HFF-Myc (cell line): ENCODE results near the gene SELENON.

Source experiments
- DNase-seq: peaks from one replicate; pipeline ENCODE4 v3.0.0-alpha.2; 2011; ENCODE audit warnings: low read depth; ENCODE audit errors: extremely low read depth
- H3K4me3 ChIP-seq: replicated peaks from 2 replicates; pipeline ENCODE4 v1.5.1; 2011; ENCODE audit warnings: low read depth, mild to moderate bottlenecking, control low read depth, low read length
- TF ChIP-seq, protein P1 (sequence below): IDR thresholded peaks from 2 replicates; pipeline ENCODE4 v1.5.1; 2012; ENCODE audit warnings: mild to moderate bottlenecking, low read depth, low read length, control low read depth; ENCODE audit errors: missing control alignments

Gene SELENON

DNA sequence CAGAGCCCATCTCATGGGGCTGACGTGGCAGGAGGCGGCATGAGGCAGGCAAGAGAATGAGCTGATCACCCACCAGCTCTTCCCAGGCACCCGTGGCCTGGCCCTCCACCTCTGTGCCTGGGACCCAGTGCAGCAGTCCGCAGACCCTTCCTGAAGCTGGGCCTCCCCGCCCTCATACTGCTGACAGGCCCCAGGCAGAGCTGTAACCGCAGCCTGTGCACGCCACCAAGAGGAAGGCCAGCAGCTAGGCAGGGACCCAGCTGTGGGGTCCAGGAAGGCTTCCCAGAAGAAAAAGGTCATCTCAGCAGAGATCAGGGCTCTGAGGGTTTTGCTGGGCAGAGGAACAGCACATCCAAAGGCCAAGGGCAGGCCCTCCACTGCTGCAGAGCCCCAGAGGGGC is 9.9 kb downstream of the SELENON start:
- TF ChIP-seq, protein P1, sequence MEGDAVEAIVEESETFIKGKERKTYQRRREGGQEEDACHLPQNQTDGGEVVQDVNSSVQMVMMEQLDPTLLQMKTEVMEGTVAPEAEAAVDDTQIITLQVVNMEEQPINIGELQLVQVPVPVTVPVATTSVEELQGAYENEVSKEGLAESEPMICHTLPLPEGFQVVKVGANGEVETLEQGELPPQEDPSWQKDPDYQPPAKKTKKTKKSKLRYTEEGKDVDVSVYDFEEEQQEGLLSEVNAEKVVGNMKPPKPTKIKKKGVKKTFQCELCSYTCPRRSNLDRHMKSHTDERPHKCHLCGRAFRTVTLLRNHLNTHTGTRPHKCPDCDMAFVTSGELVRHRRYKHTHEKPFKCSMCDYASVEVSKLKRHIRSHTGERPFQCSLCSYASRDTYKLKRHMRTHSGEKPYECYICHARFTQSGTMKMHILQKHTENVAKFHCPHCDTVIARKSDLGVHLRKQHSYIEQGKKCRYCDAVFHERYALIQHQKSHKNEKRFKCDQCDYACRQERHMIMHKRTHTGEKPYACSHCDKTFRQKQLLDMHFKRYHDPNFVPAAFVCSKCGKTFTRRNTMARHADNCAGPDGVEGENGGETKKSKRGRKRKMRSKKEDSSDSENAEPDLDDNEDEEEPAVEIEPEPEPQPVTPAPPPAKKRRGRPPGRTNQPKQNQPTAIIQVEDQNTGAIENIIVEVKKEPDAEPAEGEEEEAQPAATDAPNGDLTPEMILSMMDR: no peak
- H3K4me3 ChIP-seq: no peak overlapping the region
- no peak for DNase-seq

DNA sequence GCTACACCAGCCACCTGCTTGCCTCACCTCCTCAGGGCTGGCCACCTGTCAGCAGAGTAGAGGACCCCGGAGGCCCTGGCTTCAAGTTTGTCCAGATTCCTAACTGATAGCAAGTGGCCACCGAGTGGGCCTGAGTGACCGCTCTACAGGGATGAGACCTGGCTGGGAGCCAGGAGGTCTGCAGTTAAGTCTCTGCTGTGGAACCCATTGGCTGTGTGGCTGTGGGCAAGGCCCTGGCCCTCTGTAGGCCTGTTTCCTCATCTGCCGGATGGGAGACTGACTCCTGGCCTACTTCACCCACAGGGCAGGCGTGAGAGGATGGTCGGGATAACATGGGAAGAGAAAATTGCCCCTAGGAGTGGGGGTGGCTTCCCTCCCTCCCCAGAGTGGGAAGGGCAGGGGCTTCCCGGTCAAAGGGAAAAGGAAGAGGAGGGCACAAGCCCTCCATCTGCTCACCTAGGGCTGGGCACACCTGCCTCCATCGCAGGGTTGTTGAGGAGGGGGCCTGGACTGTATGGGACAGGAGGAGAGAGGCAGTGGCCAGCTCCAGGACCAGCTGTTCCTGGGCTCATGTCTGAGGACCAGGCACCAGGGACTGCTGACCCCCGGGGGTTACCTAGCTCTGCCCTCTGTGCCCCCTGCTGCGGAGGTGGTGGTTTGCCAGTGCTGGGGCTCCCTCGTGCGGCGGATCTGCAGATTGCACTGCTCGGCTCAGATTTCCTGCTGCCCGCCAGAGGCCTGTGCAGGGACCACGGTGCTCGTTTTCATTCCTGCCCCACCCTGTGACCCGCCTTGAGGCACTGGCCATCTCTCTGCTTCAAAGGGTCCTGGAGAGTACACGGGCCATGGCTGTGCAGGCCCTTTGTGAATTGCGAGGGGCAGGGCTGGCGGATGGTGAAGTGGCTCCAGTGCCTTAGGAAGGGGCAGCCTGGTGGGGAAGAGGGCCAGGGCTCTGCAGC is 10.6 kb downstream of the SELENON start:
- DNase-seq: no peak
- H3K4me3 ChIP-seq: no peak overlapping the region
- TF ChIP-seq, protein P1: peak; percentile 91

DNA sequence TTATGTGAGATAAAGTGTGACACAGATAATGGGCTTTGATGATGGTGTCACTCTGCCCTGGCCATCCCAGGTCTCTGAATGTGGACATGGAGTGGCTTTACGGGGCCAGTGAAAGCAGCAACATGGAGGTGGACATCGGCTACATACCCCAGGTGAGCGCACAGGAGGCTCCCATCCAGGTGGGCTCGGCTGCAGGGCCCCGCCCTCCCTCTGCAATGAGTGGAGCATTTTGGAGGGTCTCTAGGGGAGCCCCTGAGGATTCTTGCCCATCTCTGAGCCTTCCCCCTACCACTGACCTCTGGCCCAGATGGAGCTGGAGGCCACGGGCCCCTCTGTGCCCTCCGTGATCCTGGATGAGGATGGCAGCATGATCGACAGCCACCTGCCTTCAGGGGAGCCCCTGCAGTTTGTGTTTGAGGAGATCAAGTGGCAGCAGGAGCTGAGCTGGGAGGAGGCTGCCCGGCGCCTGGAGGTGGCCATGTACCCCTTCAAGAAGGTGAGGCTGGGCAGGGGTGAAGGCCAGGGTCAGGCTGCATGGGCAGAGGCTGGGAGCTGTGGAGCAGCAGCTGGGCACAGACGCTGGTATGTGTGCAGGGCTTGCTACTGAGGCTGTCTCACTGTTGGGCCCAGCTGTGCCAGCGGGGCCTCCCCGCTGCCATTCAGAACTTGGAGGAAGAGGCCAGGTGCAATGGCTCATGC is 11.5 kb downstream of the SELENON start:
- no peak overlapping the region for H3K4me3 ChIP-seq
- no peak for DNase-seq
- TF ChIP-seq, protein P1: no peak

DNA sequence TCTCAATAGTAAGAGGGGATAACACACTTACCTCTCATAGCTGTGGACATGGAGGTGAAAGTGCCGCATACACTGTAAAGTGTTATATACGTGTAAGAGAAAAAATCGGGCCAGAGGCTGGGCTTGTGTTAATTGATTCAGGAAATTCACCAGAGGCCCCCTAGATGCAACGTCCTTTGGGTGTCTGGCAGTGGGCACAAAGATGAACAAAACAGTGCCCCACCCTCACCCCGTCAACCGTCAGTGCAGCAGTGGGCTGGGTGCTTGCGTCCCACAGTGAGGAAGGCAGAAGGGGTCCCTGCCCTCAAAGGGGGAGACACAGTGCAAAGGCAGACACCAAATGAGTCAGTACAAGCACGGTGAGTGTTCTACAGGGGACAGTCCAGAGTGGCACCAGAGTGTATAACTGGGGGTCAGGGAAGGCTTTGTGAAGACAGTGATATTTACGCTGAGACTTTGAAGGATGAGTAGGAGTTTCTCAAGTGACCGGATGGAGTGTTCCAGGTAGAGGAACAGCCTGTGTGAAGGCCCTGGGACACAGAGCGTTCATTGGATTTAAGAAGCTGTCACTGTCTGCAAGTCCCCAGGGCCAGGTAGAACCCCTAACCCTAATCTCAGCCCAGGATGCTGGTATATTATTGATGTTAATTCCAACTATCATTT is 13.2 kb downstream of the SELENON start:
- DNase-seq: no peak
- TF ChIP-seq, protein P1: no peak
- no peak overlapping the region for H3K4me3 ChIP-seq

DNA sequence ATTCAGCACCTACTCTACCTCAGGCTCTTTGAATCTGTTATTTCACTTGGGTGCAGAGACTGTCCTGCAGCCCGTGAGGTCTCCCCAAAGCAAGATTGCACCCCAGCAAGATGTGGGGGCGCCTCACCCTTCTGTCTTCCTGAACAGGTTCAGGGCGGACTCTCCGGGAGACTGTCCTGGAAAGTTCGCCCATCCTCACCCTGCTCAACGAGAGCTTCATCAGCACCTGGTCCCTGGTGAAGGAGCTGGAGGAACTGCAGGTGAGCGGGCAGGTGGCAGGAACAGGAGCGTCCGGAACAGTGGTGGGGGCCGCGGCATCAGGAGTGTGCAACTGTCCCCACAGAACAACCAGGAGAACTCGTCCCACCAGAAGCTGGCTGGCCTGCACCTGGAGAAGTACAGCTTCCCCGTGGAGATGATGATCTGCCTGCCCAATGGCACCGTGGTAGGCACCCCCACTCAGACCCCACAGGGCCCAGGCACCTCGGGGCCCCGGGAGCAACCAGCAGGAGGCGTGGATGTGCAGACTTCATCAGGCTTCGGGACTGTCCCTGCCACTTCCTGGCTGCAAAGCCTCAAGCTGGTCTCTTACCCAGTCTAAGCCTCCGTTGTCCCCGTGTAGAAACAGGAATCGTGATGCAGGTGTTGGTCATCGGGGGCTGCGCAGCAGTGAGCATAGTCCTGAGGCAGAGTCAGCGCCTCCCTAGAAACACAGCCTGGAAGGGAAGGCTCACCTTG is 13.9 kb downstream of the SELENON start:
- no peak for DNase-seq
- no peak overlapping the region for H3K4me3 ChIP-seq
- TF ChIP-seq, protein P1: no peak

DNA sequence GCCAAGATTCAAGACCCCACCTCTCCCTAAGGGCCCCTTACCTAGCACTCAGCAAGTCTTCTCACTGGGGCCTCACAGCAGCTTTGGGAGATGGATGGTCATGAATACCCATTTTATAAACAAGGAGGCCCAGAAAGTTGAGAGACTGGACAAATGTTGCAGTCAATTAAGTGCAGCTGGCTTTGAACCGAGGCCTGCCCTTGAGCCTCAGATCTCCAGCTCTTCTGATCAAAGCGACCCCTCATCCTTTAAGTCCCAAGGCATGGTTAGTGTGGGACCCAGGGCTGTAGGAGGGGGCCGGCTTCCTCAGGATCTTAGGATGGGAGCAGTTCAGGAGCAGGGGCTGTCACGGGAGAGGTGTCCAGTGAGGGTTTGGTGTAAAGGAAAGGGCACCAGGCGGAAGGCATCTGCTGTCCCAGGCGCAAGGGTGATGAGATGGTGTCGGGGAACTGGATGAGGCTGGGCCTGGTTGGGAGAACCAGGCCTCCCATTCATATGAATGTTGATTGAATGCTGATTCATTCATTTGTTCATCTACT is 14.6 kb downstream of the SELENON start:
- no peak overlapping the region for H3K4me3 ChIP-seq
- TF ChIP-seq, protein P1: no peak
- no peak for DNase-seq
